ENCODE results near the gene FUT4.
A peak's percentile ranks its signal among the peaks of the same experiment; 100 is the strongest.
"Not testable (repeated sequence)": the region's sequence is repeated elsewhere in the genome, so short reads cannot be mapped to it uniquely, and the experiment has no call there.

FUT4 gene

GRCh38 chr11:94567181-94567670 lies 23.5 kb downstream of the FUT4 start, which contains the start of gene PIWIL4:
Gene PIWIL4 (plus strand): TSS chr11:94567368. CDS start chr11:94567519, 151 bp downstream.
- DNase-seq, result no peak

- DNase-seq, result no peak
Observed at GRCh38 chr11:94568200-94568599, 24.5 kb downstream of the FUT4 start.

GRCh38 chr11:94568717-94569116 lies 25.0 kb downstream of the FUT4 start:
- no peak for DNase-seq

GRCh38 chr11:94572975-94573374 lies 29.3 kb downstream of the FUT4 start:
- DNase-seq, result not testable (repeated sequence)

GRCh38 chr11:94574193-94574961 lies 30.7 kb downstream of the FUT4 start:
- DNase-seq, result peak; percentile 90

GRCh38 chr11:94576306-94576705 lies 32.6 kb downstream of the FUT4 start:
- DNase-seq, result no peak

- no peak for DNase-seq
Observed at GRCh38 chr11:94577841-94578240, 34.1 kb downstream of the FUT4 start.

- DNase-seq, result no peak
Observed at GRCh38 chr11:94581926-94582325, 38.2 kb downstream of the FUT4 start.

GRCh38 chr11:94583213-94583865 lies 39.6 kb downstream of the FUT4 start:
- DNase-seq, result no peak

GRCh38 chr11:94583866-94584500 lies 40.3 kb downstream of the FUT4 start:
- DNase-seq, result peak; percentile 17

- DNase-seq, result no peak
Observed at GRCh38 chr11:94584978-94585377, 41.3 kb downstream of the FUT4 start.

- DNase-seq, result no peak
Observed at GRCh38 chr11:94585399-94585798, 41.7 kb downstream of the FUT4 start.

GRCh38 chr11:94586546-94586945 lies 42.8 kb downstream of the FUT4 start:
- no peak for DNase-seq

GRCh38 chr11:94586978-94587377 lies 43.3 kb downstream of the FUT4 start:
- no peak for DNase-seq

- DNase-seq, result no peak
Observed at GRCh38 chr11:94588366-94588942, 44.7 kb downstream of the FUT4 start.

GRCh38 chr11:94590352-94591041 lies 46.8 kb downstream of the FUT4 start:
- DNase-seq, result no peak

- DNase-seq, result peak; percentile 44
Observed at GRCh38 chr11:94593030-94593429, 49.3 kb downstream of the FUT4 start.

GRCh38 chr11:94595076-94595475 lies 51.4 kb downstream of the FUT4 start:
- DNase-seq, result no peak

- DNase-seq, result peak; percentile 26
Observed at GRCh38 chr11:94597896-94598295, 54.2 kb downstream of the FUT4 start.

Measured in fibroblast of skin of abdomen (primary cell).